HEK293 (cell line): ENCODE results near the gene PRRT1.
A peak's percentile ranks its signal among the peaks of the same experiment; 100 is the strongest.

Experiments used
- GLIS1 ChIP-seq: fragments of 450-650 bp; formaldehyde crosslinking; IDR thresholded peaks from 2 replicates; pipeline ENCODE4 v1.5.1; 2016; ENCODE audit warnings: missing biosample characterization, missing genetic modification characterization
- KLF7 ChIP-seq: fragments of 450-650 bp; formaldehyde crosslinking; IDR thresholded peaks from 2 replicates; pipeline ENCODE4 v1.5.1; 2016; ENCODE audit warnings: missing biosample characterization, missing genetic modification characterization, borderline replicate concordance
- SALL2 ChIP-seq: fragments of 450-650 bp; formaldehyde crosslinking; IDR thresholded peaks from 2 replicates; pipeline ENCODE4 v1.5.0; 2017; ENCODE audit warnings: missing biosample characterization, mild to moderate bottlenecking, missing genetic modification characterization, borderline replicate concordance
- SP2 ChIP-seq: fragments of 450-650 bp; formaldehyde crosslinking; IDR thresholded peaks from 2 replicates; pipeline ENCODE4 v1.5.1; 2016; ENCODE audit warnings: missing biosample characterization, missing genetic modification characterization
- ZBTB48 ChIP-seq: fragments of 450-650 bp; formaldehyde crosslinking; IDR thresholded peaks from 2 replicates; pipeline ENCODE4 v1.5.1; 2016; ENCODE audit warnings: missing biosample characterization, missing genetic modification characterization
- ZNF138 ChIP-seq: fragments of 450-650 bp; formaldehyde crosslinking; IDR thresholded peaks from 2 replicates; pipeline ENCODE4 v1.5.1; 2016; ENCODE audit warnings: missing biosample characterization, missing genetic modification characterization, borderline replicate concordance
- ZNF394 ChIP-seq: fragments of 450-650 bp; formaldehyde crosslinking; IDR thresholded peaks from 2 replicates; pipeline ENCODE4 v1.5.1; 2016; ENCODE audit warnings: missing biosample characterization, missing genetic modification characterization, mild to moderate bottlenecking, moderate library complexity, borderline replicate concordance
- ZNF433 ChIP-seq: fragments of 450-650 bp; formaldehyde crosslinking; IDR thresholded peaks from 2 replicates; pipeline ENCODE4 v1.5.1; 2016; ENCODE audit warnings: missing biosample characterization, missing genetic modification characterization, low read depth
- ZNF561 ChIP-seq: fragments of 450-650 bp; IDR thresholded peaks from 2 replicates; pipeline ENCODE4 v1.5.1; 2018; ENCODE audit warnings: missing biosample characterization, missing genetic modification characterization, borderline replicate concordance
- ZNF600 ChIP-seq: fragments of 450-650 bp; formaldehyde crosslinking; IDR thresholded peaks from 2 replicates; pipeline ENCODE4 v1.5.1; 2016; ENCODE audit warnings: missing biosample characterization, missing genetic modification characterization
- ZNF707 ChIP-seq: fragments of 450-650 bp; formaldehyde crosslinking; IDR thresholded peaks from 2 replicates; pipeline ENCODE4 v1.5.1; 2016; ENCODE audit warnings: missing biosample characterization, missing genetic modification characterization
- ZNF768 ChIP-seq: fragments of 450-650 bp; formaldehyde crosslinking; IDR thresholded peaks from 2 replicates; pipeline ENCODE4 v1.5.1; 2018; ENCODE audit warnings: missing biosample characterization, mild to moderate bottlenecking, missing genetic modification characterization
- ZNF837 ChIP-seq: fragments of 450-650 bp; formaldehyde crosslinking; IDR thresholded peaks from 2 replicates; pipeline ENCODE4 v1.5.1; 2016; ENCODE audit warnings: missing biosample characterization, missing genetic modification characterization
- ZSCAN23 ChIP-seq: fragments of 450-650 bp; formaldehyde crosslinking; IDR thresholded peaks from 2 replicates; pipeline ENCODE4 v1.5.1; 2016; ENCODE audit warnings: missing biosample characterization, missing genetic modification characterization
- ZSCAN30 ChIP-seq: fragments of 450-650 bp; IDR thresholded peaks from 2 replicates; pipeline ENCODE4 v1.5.1; 2018; ENCODE audit warnings: missing biosample characterization, mild to moderate bottlenecking, missing genetic modification characterization, moderate library complexity
- TF ChIP-seq, protein P1 (sequence below): fragments of 450-650 bp; formaldehyde crosslinking; IDR thresholded peaks from 2 replicates; pipeline ENCODE4 v1.5.1; 2016; ENCODE audit warnings: missing biosample characterization, missing genetic modification characterization
- TF ChIP-seq, protein P2 (sequence below): fragments of 450-650 bp; formaldehyde crosslinking; IDR thresholded peaks from 2 replicates; pipeline ENCODE4 v1.5.1; 2017; ENCODE audit warnings: missing biosample characterization, missing genetic modification characterization
- TF ChIP-seq, protein P3 (sequence below): fragments of 450-650 bp; formaldehyde crosslinking; IDR thresholded peaks from 2 replicates; pipeline ENCODE4 v1.5.1; 2016; ENCODE audit warnings: missing biosample characterization, missing genetic modification characterization
- TF ChIP-seq, protein P4 (sequence below): fragments of 450-650 bp; formaldehyde crosslinking; IDR thresholded peaks from 2 replicates; pipeline ENCODE4 v1.5.1; 2016; ENCODE audit warnings: missing biosample characterization, missing genetic modification characterization
- TF ChIP-seq, protein P5 (sequence below): fragments of 450-650 bp; formaldehyde crosslinking; conservative IDR thresholded peaks from 2 replicates; pipeline ENCODE4 v1.5.1; 2016; ENCODE audit warnings: low read depth, missing biosample characterization, missing genetic modification characterization
- TF ChIP-seq, protein P6 (sequence below): fragments of 450-650 bp; formaldehyde crosslinking; IDR thresholded peaks from 2 replicates; pipeline ENCODE4 v1.5.1; 2016; ENCODE audit warnings: missing biosample characterization, missing genetic modification characterization
- TF ChIP-seq, protein P7 (sequence below): fragments of 450-650 bp; formaldehyde crosslinking; IDR thresholded peaks from 2 replicates; pipeline ENCODE4 v1.5.1; 2016; ENCODE audit warnings: missing biosample characterization, missing genetic modification characterization

The PRRT1 gene

DNA sequence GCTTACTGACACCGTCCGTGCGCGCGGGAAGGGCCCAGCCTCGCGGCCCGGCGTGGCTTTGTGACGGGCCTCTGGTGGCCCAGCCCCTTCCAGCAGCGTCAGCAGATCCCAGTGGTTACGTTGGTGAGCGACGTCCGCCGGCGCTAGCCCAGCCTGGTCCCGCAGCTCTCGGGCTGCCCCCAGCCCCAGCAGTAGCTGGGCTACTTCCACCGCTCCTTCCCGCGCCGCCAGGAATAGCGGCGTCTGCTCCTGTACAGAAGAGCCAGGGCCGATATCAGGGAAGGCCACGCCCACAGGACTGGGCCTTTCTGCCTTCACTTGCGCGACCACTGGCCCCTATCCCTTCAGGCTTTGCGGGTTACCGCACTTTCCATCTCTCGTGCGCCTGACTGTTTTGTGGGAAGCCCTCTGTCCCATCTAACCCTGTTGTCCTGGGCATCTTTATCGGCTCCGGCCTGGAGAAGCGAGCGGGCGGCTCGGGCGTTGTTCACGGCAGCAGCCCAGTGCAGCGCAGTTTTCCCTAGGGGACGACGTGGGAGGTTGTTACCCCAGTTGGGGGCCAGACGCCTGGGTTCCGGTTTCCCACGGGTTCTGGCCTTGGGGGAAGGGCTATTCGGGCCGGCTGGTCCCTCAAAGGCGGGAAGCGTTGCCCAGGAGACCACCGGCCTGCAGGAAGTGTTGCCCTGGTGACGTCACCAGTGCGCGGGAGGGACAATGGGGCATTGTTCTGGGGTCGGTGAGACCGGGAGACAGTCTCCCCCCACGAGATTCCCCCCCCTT lies 44.4 kb upstream of the PRRT1 start (continued):
- TF ChIP-seq, protein P1, sequence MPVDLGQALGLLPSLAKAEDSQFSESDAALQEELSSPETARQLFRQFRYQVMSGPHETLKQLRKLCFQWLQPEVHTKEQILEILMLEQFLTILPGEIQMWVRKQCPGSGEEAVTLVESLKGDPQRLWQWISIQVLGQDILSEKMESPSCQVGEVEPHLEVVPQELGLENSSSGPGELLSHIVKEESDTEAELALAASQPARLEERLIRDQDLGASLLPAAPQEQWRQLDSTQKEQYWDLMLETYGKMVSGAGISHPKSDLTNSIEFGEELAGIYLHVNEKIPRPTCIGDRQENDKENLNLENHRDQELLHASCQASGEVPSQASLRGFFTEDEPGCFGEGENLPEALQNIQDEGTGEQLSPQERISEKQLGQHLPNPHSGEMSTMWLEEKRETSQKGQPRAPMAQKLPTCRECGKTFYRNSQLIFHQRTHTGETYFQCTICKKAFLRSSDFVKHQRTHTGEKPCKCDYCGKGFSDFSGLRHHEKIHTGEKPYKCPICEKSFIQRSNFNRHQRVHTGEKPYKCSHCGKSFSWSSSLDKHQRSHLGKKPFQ (tag by site-specific recombination) = 0 out of 2 replicates have a peak, but pooled peaks have one; percentile 21
- TF ChIP-seq ZSCAN30 (tag by site-specific recombination) (peak; percentile 43; the same call in 1 of the 2 replicates), ZNF707 (no peak), ZNF394 (tag by site-specific recombination) (peak; percentile 82; the same call in 1 of the 2 replicates), ZNF768 (tag by site-specific recombination) (no peak; the same call in 1 of the 2 replicates), ZNF837 (tag by site-specific recombination) (no peak), ZNF138 (tag by site-specific recombination) (no peak), SALL2 (tag by site-specific recombination) (no peak), GLIS1 (tag by site-specific recombination) (peak; percentile 99), ZBTB48 (tag by site-specific recombination) (peak; percentile 81; the same call in 1 of the 2 replicates), ZSCAN23 (tag by site-specific recombination) (0 out of 2 replicates have a peak, but pooled peaks have one; percentile 42), ZNF433 (tag by site-specific recombination) (no peak), KLF7 (tag by site-specific recombination) (no peak; the same call in 1 of the 2 replicates), ZNF561 (no peak; the same call in none of the 2 replicates), SP2 (tag by site-specific recombination) (peak; percentile 47; the same call in 1 of the 2 replicates), ZNF600 (tag by site-specific recombination) (no peak)
- TF ChIP-seq, protein P2, sequence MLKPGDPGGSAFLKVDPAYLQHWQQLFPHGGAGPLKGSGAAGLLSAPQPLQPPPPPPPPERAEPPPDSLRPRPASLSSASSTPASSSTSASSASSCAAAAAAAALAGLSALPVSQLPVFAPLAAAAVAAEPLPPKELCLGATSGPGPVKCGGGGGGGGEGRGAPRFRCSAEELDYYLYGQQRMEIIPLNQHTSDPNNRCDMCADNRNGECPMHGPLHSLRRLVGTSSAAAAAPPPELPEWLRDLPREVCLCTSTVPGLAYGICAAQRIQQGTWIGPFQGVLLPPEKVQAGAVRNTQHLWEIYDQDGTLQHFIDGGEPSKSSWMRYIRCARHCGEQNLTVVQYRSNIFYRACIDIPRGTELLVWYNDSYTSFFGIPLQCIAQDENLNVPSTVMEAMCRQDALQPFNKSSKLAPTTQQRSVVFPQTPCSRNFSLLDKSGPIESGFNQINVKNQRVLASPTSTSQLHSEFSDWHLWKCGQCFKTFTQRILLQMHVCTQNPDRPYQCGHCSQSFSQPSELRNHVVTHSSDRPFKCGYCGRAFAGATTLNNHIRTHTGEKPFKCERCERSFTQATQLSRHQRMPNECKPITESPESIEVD = no peak
- TF ChIP-seq, protein P3, sequence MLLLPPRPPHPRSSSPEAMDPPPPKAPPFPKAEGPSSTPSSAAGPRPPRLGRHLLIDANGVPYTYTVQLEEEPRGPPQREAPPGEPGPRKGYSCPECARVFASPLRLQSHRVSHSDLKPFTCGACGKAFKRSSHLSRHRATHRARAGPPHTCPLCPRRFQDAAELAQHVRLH (tag by site-specific recombination) = peak; percentile 70; the same call in 1 of the 2 replicates
- TF ChIP-seq, protein P4, sequence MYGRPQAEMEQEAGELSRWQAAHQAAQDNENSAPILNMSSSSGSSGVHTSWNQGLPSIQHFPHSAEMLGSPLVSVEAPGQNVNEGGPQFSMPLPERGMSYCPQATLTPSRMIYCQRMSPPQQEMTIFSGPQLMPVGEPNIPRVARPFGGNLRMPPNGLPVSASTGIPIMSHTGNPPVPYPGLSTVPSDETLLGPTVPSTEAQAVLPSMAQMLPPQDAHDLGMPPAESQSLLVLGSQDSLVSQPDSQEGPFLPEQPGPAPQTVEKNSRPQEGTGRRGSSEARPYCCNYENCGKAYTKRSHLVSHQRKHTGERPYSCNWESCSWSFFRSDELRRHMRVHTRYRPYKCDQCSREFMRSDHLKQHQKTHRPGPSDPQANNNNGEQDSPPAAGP (tag by site-specific recombination) = peak; percentile 28
- TF ChIP-seq, protein P5, sequence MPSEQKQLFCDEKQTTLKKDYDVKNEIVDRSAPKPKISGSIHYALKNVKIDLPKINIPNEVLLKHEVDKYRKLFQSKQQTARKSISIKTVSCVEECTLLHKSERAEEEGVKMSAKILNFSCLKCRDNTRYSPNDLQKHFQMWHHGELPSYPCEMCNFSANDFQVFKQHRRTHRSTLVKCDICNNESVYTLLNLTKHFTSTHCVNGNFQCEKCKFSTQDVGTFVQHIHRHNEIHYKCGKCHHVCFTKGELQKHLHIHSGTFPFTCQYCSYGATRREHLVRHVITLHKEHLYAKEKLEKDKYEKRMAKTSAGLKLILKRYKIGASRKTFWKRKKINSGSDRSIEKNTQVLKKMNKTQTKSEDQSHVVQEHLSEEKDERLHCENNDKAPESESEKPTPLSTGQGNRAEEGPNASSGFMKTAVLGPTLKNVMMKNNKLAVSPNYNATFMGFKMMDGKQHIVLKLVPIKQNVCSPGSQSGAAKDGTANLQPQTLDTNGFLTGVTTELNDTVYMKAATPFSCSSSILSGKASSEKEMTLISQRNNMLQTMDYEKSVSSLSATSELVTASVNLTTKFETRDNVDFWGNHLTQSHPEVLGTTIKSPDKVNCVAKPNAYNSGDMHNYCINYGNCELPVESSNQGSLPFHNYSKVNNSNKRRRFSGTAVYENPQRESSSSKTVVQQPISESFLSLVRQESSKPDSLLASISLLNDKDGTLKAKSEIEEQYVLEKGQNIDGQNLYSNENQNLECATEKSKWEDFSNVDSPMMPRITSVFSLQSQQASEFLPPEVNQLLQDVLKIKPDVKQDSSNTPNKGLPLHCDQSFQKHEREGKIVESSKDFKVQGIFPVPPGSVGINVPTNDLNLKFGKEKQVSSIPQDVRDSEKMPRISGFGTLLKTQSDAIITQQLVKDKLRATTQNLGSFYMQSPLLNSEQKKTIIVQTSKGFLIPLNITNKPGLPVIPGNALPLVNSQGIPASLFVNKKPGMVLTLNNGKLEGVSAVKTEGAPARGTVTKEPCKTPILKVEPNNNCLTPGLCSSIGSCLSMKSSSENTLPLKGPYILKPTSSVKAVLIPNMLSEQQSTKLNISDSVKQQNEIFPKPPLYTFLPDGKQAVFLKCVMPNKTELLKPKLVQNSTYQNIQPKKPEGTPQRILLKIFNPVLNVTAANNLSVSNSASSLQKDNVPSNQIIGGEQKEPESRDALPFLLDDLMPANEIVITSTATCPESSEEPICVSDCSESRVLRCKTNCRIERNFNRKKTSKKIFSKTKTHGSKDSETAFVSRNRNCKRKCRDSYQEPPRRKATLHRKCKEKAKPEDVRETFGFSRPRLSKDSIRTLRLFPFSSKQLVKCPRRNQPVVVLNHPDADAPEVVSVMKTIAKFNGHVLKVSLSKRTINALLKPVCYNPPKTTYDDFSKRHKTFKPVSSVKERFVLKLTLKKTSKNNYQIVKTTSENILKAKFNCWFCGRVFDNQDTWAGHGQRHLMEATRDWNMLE (tag by site-specific recombination) = no peak
- TF ChIP-seq, protein P6, sequence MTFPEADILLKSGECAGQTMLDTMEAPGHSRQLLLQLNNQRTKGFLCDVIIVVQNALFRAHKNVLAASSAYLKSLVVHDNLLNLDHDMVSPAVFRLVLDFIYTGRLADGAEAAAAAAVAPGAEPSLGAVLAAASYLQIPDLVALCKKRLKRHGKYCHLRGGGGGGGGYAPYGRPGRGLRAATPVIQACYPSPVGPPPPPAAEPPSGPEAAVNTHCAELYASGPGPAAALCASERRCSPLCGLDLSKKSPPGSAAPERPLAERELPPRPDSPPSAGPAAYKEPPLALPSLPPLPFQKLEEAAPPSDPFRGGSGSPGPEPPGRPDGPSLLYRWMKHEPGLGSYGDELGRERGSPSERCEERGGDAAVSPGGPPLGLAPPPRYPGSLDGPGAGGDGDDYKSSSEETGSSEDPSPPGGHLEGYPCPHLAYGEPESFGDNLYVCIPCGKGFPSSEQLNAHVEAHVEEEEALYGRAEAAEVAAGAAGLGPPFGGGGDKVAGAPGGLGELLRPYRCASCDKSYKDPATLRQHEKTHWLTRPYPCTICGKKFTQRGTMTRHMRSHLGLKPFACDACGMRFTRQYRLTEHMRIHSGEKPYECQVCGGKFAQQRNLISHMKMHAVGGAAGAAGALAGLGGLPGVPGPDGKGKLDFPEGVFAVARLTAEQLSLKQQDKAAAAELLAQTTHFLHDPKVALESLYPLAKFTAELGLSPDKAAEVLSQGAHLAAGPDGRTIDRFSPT = peak; percentile 52
- TF ChIP-seq, protein P7, sequence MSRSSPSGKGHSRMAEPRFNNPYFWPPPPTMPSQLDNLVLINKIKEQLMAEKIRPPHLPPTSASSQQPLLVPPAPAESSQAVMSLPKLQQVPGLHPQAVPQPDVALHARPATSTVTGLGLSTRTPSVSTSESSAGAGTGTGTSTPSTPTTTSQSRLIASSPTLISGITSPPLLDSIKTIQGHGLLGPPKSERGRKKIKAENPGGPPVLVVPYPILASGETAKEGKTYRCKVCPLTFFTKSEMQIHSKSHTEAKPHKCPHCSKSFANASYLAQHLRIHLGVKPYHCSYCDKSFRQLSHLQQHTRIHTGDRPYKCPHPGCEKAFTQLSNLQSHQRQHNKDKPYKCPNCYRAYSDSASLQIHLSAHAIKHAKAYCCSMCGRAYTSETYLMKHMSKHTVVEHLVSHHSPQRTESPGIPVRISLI (tag by site-specific recombination) = no peak
